A673 (cell line): ENCODE results near the gene PRKG1. TPM values are rescaled to one million over a fixed set of nuclear protein-coding genes. Genes with fewer than 3 reads are reported as not detected.

Experiments
- BruUV-seq: library from RNA; stranded (reverse); fragments of 400-500 nt; replicated peaks from 2 replicates; lab custom pipeline; 2021; lab: Mats Ljungman, UMichigan
- CTCF ChIA-PET: fragments of 300-600 bp; sonication (Branson Sonifier 250); formaldehyde crosslinking; loops from one replicate; lab custom pipeline; 2022; ENCODE audit warnings: antibody characterized with exemption; lab: Charles Lee
- POLR2A ChIA-PET: fragments of 300-600 bp; sonication (Branson Sonifier 250); formaldehyde crosslinking; loops from one replicate; lab custom pipeline; 2022; ENCODE audit warnings: antibody characterized with exemption; ENCODE audit not compliant: low non-redundant PET; lab: Charles Lee
- DNase-seq: peaks from one replicate; pipeline ENCODE4 v3.0.0-alpha.2; 2015; ENCODE audit warnings: low spot score
- H3K27ac ChIP-seq: fragments of 200-600 bp; sonication (generic); 2 replicates; pipeline ENCODE4 v1.5.1; 2016; ENCODE audit warnings: mixed run types, low read depth, mild to moderate bottlenecking, mixed read lengths, antibody characterized with exemption, low read length; ENCODE audit not compliant: poor library complexity, severe bottlenecking
- H3K27me3 ChIP-seq: fragments of 200-600 bp; sonication (generic); replicated peaks from 2 replicates; pipeline ENCODE4 v1.6.1; 2017; ENCODE audit warnings: mixed run types, low read depth, mild to moderate bottlenecking, mixed read lengths, antibody characterized with exemption, low read length; ENCODE audit not compliant: insufficient read depth, poor library complexity
- H3K36me3 ChIP-seq: fragments of 200-600 bp; sonication (generic); 2 replicates; pipeline ENCODE4 v1.6.1; 2016; ENCODE audit warnings: mixed run types, mild to moderate bottlenecking, mixed read lengths, antibody characterized with exemption, low read length; ENCODE audit not compliant: insufficient read depth, poor library complexity, severe bottlenecking
- H3K4me1 ChIP-seq: fragments of 200-600 bp; sonication (generic); 2 replicates; pipeline ENCODE4 v1.6.1; 2017; ENCODE audit warnings: mixed run types, mild to moderate bottlenecking, mixed read lengths, antibody characterized with exemption, low read length; ENCODE audit not compliant: insufficient read depth, poor library complexity, severe bottlenecking
- H3K4me3 ChIP-seq: fragments of 200-600 bp; sonication (generic); 2 replicates; pipeline ENCODE4 v1.5.1; 2016; ENCODE audit warnings: low read depth, mixed run types, mild to moderate bottlenecking, mixed read lengths, low read length; ENCODE audit not compliant: poor library complexity, severe bottlenecking
- H3K9me3 ChIP-seq: fragments of 200-600 bp; sonication (generic); 2 replicates; pipeline ENCODE4 v1.6.1; 2016; ENCODE audit warnings: mixed run types, low read depth, mild to moderate bottlenecking, mixed read lengths, antibody characterized with exemption, low read length; ENCODE audit not compliant: poor library complexity, severe bottlenecking
- EZH2 ChIP-seq: fragments of 200-600 bp; sonication (generic); IDR thresholded peaks from 2 replicates; pipeline ENCODE4 v1.6.1; 2017; ENCODE audit warnings: borderline replicate concordance, low read depth, mild to moderate bottlenecking, mixed read lengths, antibody characterized with exemption, low read length; ENCODE audit not compliant: poor library complexity, severe bottlenecking
- intact Hi-C: fragments of 100-400 bp; cut with micrococcal nuclease; formaldehyde crosslinking; loops from one replicate; pipeline ENCODE4 v1.10.0; 2022; ENCODE audit not compliant: unreplicated experiment
- total RNA-seq: library from RNA; stranded (reverse); gene quantifications from 2 replicates; pipeline ENCODE4 v1.2.3, GENCODE V29; 2021
- TF ChIP-seq, protein P1 (sequence below): fragments of 300-800, 200-600 bp; sonication (generic); conservative IDR thresholded peaks from 2 replicates; pipeline ENCODE4 v1.5.1; 2017; ENCODE audit warnings: low read depth, mild to moderate bottlenecking, antibody characterized with exemption, low read length, moderate library complexity, mixed read lengths

Gene PRKG1
- total RNA-seq, 1 experiment from 2014 or later: 0.58 TPM

DNA sequence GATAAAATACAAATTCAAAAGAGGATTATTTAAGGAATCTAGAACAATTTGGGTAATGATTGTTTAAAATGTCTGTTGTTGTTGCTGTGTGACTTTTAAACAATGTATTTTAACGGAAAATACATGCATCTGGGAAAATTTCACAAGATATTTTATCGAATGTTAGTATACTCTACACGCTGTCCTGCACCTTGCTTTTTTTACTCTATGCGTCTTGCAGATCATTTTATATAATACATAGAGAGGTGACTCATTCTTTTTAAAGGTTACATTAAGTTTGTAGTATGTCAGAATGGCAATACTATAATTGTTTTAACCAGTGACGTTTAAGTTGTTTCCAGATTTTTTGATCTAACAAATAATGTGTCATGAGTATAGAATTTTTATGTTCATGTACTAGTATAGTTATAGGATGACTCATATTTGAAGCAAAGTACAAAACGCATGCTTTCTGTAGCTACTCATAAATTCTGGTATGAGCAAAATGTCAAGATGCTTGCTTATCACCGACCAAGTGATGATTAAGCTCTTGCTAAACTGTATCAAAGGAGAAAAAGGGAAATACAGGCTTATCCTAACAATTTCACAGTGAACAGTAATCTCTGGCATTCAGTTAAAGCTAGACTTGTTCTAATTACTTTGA is 1244.7 kb downstream of the PRKG1 start:
- no peak for TF ChIP-seq EZH2
- TF ChIP-seq, protein P1, sequence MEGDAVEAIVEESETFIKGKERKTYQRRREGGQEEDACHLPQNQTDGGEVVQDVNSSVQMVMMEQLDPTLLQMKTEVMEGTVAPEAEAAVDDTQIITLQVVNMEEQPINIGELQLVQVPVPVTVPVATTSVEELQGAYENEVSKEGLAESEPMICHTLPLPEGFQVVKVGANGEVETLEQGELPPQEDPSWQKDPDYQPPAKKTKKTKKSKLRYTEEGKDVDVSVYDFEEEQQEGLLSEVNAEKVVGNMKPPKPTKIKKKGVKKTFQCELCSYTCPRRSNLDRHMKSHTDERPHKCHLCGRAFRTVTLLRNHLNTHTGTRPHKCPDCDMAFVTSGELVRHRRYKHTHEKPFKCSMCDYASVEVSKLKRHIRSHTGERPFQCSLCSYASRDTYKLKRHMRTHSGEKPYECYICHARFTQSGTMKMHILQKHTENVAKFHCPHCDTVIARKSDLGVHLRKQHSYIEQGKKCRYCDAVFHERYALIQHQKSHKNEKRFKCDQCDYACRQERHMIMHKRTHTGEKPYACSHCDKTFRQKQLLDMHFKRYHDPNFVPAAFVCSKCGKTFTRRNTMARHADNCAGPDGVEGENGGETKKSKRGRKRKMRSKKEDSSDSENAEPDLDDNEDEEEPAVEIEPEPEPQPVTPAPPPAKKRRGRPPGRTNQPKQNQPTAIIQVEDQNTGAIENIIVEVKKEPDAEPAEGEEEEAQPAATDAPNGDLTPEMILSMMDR: no peak
- intact Hi-C loops: no loop called here
- H3K4me1 ChIP-seq: peaks cover 4% of the 10 kb centered on the region
- peak; percentile 50 for DNase-seq
- no peaks in the 10 kb centered on the region for H3K9me3 ChIP-seq
- H3K27ac ChIP-seq: no peak overlapping the region
- ChIA-PET CTCF (no interaction called here), POLR2A (no interaction called here)
- peaks cover 16% of the 10 kb centered on the region for H3K27me3 ChIP-seq
- no TSS peak for BruUV-seq
- no peak overlapping the region for H3K4me3 ChIP-seq
- H3K36me3 ChIP-seq: no peaks in the 10 kb centered on the region

DNA sequence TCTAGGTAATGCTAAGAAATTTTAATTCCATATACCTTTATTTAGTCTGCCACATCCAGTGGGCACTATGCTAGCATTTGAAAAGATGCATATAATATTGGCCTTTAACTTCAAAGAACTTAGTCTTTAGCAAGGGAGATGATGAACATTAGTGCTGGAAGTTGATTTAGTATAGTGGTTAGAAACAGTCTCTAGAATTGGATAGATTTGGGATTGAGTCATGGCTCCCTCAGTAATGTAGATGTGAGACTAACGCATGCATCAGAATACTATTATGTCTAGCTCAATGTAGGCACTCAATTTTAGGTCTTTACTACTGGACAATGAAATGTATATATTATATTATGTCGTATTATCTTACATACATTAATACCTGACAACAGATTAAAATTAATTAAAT is 1245.6 kb downstream of the PRKG1 start:
- no peak overlapping the region for H3K27ac ChIP-seq
- intact Hi-C loops: no loop called here
- ChIA-PET POLR2A (no interaction called here), CTCF (no interaction called here)
- DNase-seq: no peak
- H3K9me3 ChIP-seq: no peaks in the 10 kb centered on the region
- BruUV-seq: no TSS peak
- no peak overlapping the region for H3K4me3 ChIP-seq
- no peaks in the 10 kb centered on the region for H3K36me3 ChIP-seq
- no peak for TF ChIP-seq EZH2
- TF ChIP-seq, protein P1: no peak
- peaks cover 7% of the 10 kb centered on the region for H3K27me3 ChIP-seq
- peaks cover 4% of the 10 kb centered on the region for H3K4me1 ChIP-seq

DNA sequence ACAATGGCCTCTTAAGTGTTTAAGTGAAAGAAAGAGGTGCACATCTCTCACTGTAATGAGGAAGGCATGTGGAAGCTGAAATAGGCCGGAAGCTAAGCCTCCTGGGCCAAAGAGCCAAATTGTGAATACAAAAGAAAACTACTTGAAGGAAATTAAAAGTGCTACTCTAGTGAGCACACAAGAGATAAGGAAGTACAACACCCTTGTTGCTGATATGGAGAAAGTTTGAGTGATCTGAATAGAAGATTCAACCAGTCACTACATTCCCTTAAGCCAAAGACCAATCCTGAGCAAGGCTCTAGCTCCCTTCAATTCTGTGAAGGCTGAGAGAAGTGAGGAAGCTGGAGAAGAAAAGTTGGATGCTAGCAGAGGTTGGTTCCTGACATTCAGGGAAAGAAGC is 1248.0 kb downstream of the PRKG1 start:
- no peak for TF ChIP-seq EZH2
- TF ChIP-seq, protein P1: no peak
- no peak overlapping the region for H3K4me3 ChIP-seq
- BruUV-seq: no TSS peak
- intact Hi-C loops: no loop called here
- H3K27ac ChIP-seq: no peak overlapping the region
- no peaks in the 10 kb centered on the region for H3K9me3 ChIP-seq
- peaks cover 4% of the 10 kb centered on the region for H3K4me1 ChIP-seq
- POLR2A ChIA-PET: no interaction called here
- no peak for DNase-seq
- H3K27me3 ChIP-seq: no peaks in the 10 kb centered on the region
- H3K36me3 ChIP-seq: no peaks in the 10 kb centered on the region
- CTCF ChIA-PET: interaction anchor here (0.6 kb wide), 1 partner anchor 9 kb away, joined by 4 read pairs; no protein-coding TSS in a partner anchor
